ENCODE measurements around the gene NDUFAF3.

The NDUFAF3 gene

GRCh38 chr3:49023775-49024174 lies 1.9 kb downstream of the NDUFAF3 start:
- Histone ChIP-seq H3K4me3 (ENCODE audit: low read depth, low read length) (no peak overlapping the region), H3K9me3 (ENCODE audit: control insufficient read depth, insufficient read depth, low read depth, low read length) (no peaks in the 10 kb centered on the region), H3K36me3 (ENCODE audit: control insufficient read depth in 2 of 2, insufficient read depth in 1 of 2, low read length in 2 of 2) (peaks cover 0 to 60% of the 10 kb centered on the region in 2 experiments; a peak in 2 of 3 replicates), H3K4me1 (ENCODE audit: control insufficient read depth, insufficient read depth, low read length) (no peaks in the 10 kb centered on the region), H3K27ac (ENCODE audit: extremely low read depth, low read depth, low read length) (no peak overlapping the region)
- POLR2A ChIA-PET: interaction anchor here (10.4 kb wide), 1 partner anchor 16 kb away, joined by 141 read pairs; the partner anchor contains the start of gene WDR6
- TF ChIP-seq ZNF521 (tag by site-specific recombination; IDR thresholded peaks at IDR 0.05) (no peak), PRDM6 (tag by site-specific recombination; IDR thresholded peaks at IDR 0.05) (no peak), ZNF837 (tag by site-specific recombination; IDR thresholded peaks at IDR 0.05) (no peak), ZBTB8A (tag by site-specific recombination; IDR thresholded peaks at IDR 0.05) (no peak), INSM2 (tag by site-specific recombination; IDR thresholded peaks at IDR 0.05) (no peak), ZNF10 (tag by site-specific recombination; IDR thresholded peaks at IDR 0.05) (no peak), GLIS1 (tag by site-specific recombination; IDR thresholded peaks at IDR 0.05) (no peak), PATZ1 (tag by site-specific recombination; IDR thresholded peaks at IDR 0.05) (no peak), SALL2 (tag by site-specific recombination; IDR thresholded peaks at IDR 0.05; ENCODE audit: borderline replicate concordance) (no peak), ZNF555 (tag by site-specific recombination; conservative IDR thresholded peaks at IDR 0.05) (no peak), ZNF776 (tag by site-specific recombination; IDR thresholded peaks at IDR 0.05; ENCODE audit: borderline replicate concordance) (no peak), ZBTB44 (tag by site-specific recombination; IDR thresholded peaks at IDR 0.05) (no peak), MYNN (tag by site-specific recombination; IDR thresholded peaks at IDR 0.05; ENCODE audit: borderline replicate concordance) (no peak)
- CTCF ChIA-PET: interaction anchor here (0.6 to 1.1 kb wide), 2 partner anchors 109 to 301 kb away, joined by 3 to 4 read pairs; no protein-coding TSS in a partner anchor

GRCh38 chr3:49024449-49024848 lies 2.5 kb downstream of the NDUFAF3 start:
- no peaks in the 10 kb centered on the region for H3K4me1 ChIP-seq (ENCODE audit: control insufficient read depth, insufficient read depth, low read length)
- no peak for TF ChIP-seq ZBTB20 (tag by site-specific recombination; IDR thresholded peaks at IDR 0.05)
- no peak for TF ChIP-seq GLIS1 (tag by site-specific recombination; IDR thresholded peaks at IDR 0.05)
- no peak for TF ChIP-seq GLIS2 (tag by site-specific recombination; IDR thresholded peaks at IDR 0.05)
- no peak for TF ChIP-seq ZNF837 (tag by site-specific recombination; IDR thresholded peaks at IDR 0.05)
- no peak for TF ChIP-seq KLF10 (tag by site-specific recombination; IDR thresholded peaks at IDR 0.05)
- no peak for TF ChIP-seq ZNF777 (tag by site-specific recombination; IDR thresholded peaks at IDR 0.05; ENCODE audit: borderline replicate concordance)
- TF ChIP-seq ZFP37 (tag by site-specific recombination; IDR thresholded peaks at IDR 0.05): no peak
- no peak for TF ChIP-seq ZXDB (tag by site-specific recombination; IDR thresholded peaks at IDR 0.05)
- no peak for TF ChIP-seq ZNF362 (tag by site-specific recombination; IDR thresholded peaks at IDR 0.05)
- TF ChIP-seq ZNF544 (tag by site-specific recombination; IDR thresholded peaks at IDR 0.05): no peak
- TF ChIP-seq ZNF19 (tag by site-specific recombination; IDR thresholded peaks at IDR 0.05; ENCODE audit: low read depth): no peak
- ChIA-PET POLR2A (interaction anchor here (10.4 kb wide), 1 partner anchor 17 kb away, joined by 141 read pairs; the partner anchor contains the start of gene WDR6), CTCF (interaction anchor here (0.7 to 1.1 kb wide), 2 partner anchors 17 to 108 kb away, joined by 3 to 4 read pairs; no protein-coding TSS in a partner anchor)
- peaks cover 0 to 61% of the 10 kb centered on the region in 2 experiments; a peak in 2 of 3 replicates for H3K36me3 ChIP-seq (ENCODE audit: control insufficient read depth in 2 of 2, insufficient read depth in 1 of 2, low read length in 2 of 2)
- H3K27ac ChIP-seq (ENCODE audit: extremely low read depth, low read depth, low read length): no peak overlapping the region
- no peaks in the 10 kb centered on the region for H3K9me3 ChIP-seq (ENCODE audit: control insufficient read depth, insufficient read depth, low read depth, low read length)
- no peak overlapping the region for H3K4me3 ChIP-seq (ENCODE audit: low read depth, low read length)
